RKO (cell line): ENCODE data around the gene RGMA.

Experiments used
- DNase-seq: peaks from one replicate; pipeline ENCODE4 v3.0.0-alpha.2; 2016; ENCODE audit warnings: low spot score

RGMA gene

GRCh38 chr15:93088981-93089726 is at the start of gene RGMA:
Gene RGMA, minus strand, starts transcription at chr15:93089211. Its CDS starts 279 bp downstream, at chr15:93088932.
- DNase-seq, result no peak

DNA sequence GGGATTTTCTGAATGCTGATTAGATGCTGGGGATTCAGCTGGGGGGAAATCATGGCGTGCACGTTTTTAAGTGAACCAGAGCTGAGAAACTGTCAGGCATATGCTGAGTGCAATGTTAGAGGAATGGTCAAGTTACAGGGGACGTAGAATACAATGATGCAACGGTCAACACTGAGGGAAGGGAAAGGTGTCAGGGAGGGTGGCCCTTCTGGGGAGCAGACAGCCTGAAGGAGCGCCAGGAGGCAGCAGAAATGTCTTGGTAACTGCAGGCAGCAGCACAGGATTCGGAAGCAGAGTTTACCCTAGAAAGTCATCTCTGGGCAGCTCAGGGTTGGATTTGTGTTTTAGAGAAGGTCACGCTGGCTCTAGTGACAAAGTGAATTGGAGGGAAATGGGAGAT is 47.6 kb upstream of the RGMA start:
- DNase-seq, result no peak

DNA sequence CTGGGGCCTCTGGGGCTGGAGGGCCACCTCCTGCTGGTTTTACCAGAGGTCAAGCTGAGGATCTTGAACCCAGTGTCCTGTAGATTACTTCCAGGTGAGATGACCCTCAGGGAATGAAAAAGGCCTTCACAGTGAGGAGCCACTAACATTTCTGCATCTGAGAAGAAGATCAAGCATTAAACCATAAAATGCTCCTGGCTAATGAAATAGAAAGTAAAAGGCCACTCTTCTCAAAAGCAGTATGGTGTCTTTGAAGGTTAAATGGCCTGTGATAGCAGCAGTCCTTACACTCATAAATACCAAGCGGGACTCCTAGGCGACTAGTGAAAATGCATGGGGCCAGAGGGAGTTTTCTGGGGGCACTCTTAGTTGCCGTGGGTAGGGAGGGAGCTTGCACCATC is 47.0 kb upstream of the RGMA start:
- DNase-seq, result no peak

- DNase-seq, result no peak
Measured at GRCh38 chr15:93135459-93135858, 46.4 kb upstream of the RGMA start.

DNA sequence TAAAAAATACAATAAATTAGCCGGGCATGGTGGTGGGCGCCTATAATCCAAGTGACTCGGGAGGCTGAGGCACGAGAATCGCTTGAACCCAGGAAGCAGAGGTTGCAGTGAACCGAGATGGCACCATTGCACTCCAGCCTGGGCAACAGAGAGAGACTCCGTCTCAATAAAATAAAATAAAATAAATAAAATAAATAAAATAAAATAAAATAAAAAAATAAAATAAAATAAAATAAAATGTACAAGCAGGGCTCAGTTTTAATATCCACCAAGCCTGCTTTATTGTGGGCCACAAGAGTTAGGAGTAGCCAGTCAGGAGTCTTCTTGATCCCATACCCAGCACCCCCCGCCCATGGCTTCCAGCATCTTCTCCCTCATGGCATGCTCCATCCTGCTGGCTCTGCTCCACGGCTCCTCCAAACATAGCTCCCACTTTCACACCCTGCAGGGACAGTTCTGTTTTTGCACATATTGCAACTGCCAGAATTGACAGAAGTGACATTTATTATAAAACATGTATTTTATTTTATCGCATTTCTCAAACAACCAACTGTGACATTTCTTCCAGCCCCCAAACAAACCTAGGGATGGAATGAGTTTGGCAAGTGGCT is 42.6 kb upstream of the RGMA start:
- no peak for DNase-seq

DNA sequence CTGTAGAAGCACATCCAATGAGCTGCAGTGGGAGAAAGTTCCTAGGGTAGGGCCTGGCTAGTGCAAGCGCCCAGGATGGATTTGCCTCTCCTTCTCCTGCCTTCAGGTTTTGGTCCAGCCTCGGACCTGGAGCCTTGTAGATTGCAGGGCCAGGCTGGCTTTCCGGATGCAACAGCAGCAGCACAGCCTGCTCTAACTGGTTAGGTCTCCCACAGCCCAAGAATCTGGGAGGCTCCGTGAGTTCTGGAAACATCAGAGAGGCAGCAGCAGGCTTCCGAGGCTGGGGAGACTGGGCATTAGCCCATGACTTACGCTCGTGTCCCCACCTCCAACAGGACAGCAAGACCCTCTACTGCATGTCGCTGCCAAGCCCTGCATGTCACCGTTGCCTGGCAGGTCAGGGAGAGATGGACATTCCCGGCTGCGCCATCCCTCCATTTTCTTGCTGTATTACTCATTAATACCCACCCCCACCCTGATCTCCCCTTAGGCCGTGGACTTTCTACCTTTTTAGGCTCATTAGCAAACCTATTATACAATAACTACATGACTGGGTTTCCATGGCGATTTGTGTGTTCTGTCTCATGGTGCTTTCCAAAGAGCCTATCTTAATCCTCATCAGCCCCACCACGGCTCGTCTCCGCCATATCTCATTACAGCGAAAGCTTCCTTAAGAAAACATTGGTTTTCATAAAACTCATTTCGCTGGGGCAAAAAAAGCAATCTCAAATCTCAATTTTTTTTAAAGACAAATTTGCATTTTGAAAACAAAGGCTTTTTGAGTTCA is 40.9 kb upstream of the RGMA start:
- DNase-seq, result no peak

GRCh38 chr15:93127286-93127685 is 38.3 kb upstream of the RGMA start:
- DNase-seq, result no peak

- no peak for DNase-seq
Measured at GRCh38 chr15:93126599-93126998, 37.6 kb upstream of the RGMA start.

GRCh38 chr15:93126148-93126547 is 37.1 kb upstream of the RGMA start:
- DNase-seq, result no peak

DNA sequence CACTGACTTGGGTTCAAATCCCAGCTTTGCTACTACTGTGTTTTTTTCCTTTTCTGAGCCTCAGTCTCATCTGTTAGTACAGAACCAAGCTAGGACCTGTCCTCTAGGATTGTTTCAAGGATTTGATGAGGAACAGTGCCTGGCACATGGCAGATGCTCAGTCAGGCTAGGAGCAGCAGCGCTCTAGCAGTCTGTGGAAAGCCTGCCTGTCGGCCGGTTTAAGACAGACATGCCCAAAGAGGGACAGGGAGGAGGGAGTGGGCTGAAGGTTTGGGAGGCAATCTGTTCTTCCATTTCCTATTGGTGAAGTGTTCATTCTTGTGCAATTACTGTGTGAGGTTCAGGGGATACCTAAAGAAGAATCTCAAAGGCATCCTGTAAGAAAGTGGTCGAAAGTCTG is 35.1 kb upstream of the RGMA start:
- DNase-seq, result no peak

DNA sequence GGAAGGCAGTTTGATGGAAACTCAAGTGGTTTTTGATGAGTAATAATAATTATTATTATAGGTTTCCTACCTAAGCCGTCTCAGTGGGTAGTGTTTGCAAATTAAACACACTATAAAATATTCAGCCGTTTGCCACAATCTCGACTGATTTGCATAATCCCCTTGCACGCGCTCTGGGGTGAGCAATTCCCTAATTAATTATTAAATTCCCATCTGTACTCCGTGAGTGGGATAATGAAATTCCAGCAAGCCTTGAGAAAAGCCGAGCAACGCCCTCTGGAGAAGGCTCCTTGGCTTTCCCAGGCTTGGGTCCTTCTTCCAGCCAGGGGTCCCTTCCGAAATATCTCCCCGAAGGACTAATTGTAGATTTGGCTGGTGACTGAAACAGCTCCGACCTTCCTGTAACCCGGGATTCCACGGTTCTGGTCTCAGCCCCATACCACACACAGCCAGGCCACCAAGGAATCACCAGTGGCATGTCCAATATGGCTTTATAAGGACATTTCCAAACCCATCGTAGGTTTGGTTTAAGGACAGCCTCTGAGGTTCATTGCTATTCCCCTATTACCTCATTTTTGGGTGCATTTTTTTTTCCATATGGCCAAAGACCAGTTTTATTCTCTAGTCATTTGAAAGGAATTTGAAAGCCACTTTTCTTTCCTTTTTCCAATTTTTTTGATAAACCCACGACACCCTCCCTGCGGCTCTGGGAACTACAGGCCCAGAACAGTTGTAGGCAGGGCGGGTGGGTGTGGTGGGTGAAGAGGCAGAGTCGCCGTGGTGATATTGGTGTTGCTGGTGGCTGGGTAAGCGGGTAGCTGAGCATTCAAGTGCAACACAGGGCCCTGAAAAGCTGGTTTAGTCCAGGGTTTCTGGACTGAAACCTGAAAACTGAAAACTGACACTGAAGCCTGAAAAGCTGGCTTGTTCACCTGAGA is 33.2 kb upstream of the RGMA start:
- DNase-seq, result no peak

DNA sequence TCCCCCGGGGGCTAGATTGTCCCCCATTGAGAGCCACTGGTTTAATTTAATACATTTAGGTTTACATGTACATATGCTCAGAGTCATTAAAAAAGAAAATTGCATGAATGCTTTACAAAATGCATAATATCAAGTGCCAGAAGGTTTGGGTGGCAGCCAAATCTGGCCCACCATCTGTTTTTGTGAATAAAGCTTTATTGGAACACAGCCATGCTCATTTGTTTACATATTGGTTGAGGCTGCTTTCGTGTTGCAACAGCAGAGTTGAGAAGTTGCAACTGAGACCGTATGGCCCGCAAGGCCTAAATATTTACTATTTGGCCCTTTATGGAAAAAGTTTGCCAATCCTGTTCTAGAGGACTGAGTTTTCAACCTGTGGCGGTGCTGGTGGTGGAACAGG is 32.1 kb upstream of the RGMA start:
- DNase-seq, result no peak

DNA sequence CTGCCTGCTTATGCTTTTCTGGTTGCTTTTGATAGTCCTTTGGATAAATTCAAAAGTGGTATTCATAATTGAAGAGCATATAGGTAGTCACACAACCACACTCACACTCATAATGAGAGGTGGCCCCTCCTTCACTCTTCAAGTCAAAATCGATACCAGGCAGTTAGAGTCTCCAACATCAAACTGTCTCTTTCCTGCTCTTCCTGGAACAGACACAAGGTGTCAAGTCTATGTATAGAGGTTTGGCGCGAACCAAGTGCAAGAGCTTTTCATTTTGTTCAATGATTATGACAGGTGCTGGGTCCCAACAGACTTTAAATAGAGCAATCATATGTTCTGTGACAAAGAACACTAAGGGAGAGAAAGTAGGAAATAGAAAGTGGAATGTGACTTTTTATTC is 29.9 kb upstream of the RGMA start:
- DNase-seq, result no peak

GRCh38 chr15:93111451-93111850 is 22.4 kb upstream of the RGMA start:
- no peak for DNase-seq

DNA sequence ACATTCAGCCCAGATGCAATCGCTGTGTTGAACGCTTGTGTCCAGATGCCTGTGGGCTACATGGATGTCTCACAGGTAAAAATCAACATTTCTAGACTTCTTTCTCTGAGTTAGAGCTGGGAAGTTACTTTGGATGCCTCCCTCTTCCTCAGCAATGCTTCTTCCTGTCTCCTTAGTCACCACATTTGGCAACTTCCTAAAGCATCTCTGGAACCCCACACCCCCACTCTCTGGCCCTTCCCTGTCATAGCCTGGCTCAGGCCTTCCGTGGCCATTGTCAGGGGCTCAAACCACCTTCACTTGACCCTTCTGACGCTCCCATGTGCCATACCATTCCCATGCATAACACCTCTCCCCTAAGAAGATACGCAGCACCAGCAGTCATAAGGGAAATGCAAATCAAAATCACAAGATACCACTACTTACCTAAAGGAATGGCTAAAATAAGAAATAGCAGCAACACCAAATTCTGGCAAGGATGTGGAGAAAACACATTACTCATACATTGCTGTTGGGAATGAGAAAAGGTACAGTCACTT is 21.6 kb upstream of the RGMA start:
- no peak for DNase-seq

DNA sequence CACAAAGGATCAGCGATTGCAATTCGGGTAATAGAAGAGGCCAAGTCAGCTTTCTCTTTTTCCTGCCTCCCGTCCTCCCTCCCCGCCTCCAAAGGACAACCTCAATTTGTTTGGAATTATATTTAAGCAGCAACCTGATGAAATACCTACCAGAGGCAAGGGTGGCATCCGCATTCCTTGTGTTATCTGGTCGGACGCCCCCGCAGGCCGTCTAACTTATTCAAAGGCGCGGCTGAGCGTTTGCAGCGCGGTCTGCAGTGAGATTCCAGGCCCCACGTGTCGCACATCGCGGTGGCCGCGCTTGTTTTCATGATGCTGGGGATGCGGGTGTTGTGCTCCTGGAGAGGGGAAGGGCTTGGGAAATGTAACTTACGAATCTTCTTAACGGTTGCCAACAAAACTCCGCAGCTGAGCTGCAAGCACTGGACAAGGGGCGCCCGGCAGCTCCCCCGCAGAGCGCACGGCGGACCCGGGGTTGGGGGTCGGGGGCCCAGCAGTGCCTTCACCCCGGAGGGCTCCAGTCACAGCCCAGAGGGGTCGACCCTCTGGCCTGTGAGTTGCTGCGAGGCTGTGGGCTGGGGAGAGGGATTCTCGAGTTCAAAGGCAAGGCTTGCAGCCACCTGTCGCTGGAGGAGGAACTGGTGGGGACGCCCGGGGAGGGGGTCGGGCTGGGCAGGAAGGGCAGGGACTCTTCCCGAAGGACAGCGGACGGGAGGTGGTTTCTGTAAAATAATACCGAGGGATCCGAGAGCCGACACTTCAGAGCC is 20.5 kb upstream of the RGMA start:
- no peak for DNase-seq

DNA sequence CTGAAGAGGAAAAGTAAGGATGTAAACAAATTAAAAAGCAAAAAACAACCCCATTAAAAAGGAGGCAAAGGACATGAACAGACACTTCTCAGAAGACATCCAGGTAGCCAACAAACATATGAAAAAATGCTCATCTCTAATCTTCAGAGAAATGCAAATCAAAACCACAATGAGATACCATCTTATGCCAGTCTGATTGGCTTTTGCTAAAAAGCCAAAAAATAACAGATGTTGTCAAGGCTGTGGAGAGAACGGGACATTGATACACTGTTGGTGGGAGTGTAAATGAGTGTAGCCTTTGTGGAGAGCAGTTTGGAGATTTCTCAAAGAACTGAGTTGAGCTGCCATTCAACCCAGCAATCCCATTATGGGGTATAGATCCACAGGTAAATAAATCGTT is 18.6 kb upstream of the RGMA start:
- no peak for DNase-seq

DNA sequence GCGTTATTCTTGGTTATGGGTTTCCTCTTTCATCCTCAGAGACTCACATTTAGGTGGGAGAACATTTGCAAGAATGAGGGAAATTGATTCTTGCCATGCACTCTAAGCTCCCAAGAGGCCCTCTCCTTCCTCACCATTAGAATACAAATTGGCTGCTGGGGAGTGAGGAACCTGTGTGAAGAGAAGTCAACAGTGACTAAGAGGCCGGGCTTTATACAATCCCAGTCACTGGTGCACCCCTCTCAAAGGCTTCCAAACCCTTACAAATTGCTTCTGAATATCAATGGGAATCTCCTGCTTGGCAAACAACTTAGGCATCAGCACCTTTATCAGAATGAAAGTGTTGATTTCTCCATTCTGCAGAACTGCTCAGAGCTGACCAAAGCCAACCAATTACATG is 16.5 kb upstream of the RGMA start:
- no peak for DNase-seq

DNA sequence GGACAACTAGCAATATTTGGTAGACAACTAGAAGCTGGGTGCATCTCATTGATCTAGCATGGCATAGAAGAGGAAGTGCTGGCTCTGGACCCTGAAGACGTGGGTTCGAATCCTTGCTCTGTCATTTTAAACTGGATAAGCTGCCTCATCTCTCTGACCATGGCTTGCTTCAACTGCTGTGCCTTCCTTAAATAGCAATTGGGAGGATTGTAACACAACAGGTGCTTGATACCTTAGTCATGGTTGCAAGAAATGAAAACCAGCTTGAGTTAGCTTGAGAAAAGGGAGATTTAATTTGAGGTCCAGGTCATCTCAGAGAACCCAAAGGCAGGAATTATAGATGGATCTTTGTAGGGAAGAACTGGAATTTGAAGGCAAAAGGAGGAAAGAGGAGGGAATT is 14.8 kb upstream of the RGMA start:
- no peak for DNase-seq

DNA sequence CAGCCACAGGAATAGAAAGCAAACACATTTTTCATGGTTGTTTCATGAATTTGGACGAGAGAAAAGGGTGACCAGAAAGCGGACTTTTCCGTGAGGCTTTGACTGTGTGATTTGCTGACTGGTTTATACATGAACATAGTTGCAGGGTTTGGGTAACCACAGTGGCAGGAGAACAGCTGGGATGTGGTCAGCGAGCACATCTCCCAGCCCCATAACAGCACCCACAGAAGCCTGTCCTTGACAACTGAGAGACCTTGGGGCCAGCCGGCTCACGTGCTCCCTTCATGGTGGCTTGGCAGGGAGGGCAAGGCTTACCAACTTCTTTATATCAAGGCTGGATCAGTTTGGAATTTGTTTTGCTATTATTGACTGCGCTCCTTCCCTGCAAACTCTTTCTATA is 13.2 kb upstream of the RGMA start:
- DNase-seq, result no peak

GRCh38 chr15:93093765-93094164 is 4.8 kb upstream of the RGMA start:
- no peak for DNase-seq
